Large intestine (tissue), 3 donors: ENCODE measurements around the gene E2F6. TPM values are rescaled to one million over a fixed set of nuclear protein-coding genes. Genes with fewer than 3 reads are reported as not detected.

ENCODE experiments used
- DNase-seq, 2 donors: peaks; one replicate each; pipeline versions ENCODE4 v3.0.0 to v3.0.0-alpha.2; 2013
- H3K27ac ChIP-seq: one replicate; pipeline ENCODE4 v1.5.1; 2013; ENCODE audit warnings: low read length
- H3K27me3 ChIP-seq: 2 replicates; pipeline ENCODE4 v1.6.1; 2013; ENCODE audit warnings: low read length; ENCODE audit not compliant: control insufficient read depth, insufficient read depth
- H3K36me3 ChIP-seq: 2 replicates; pipeline ENCODE4 v1.6.1; 2013; ENCODE audit warnings: low read length; ENCODE audit not compliant: control insufficient read depth, insufficient read depth
- H3K4me1 ChIP-seq: one replicate; pipeline ENCODE4 v1.6.1; 2013; ENCODE audit warnings: low read length; ENCODE audit not compliant: control insufficient read depth, insufficient read depth
- H3K4me3 ChIP-seq: one replicate; pipeline ENCODE4 v1.5.1; 2013; ENCODE audit warnings: low read length
- H3K9me3 ChIP-seq: one replicate; pipeline ENCODE4 v1.6.1; 2013; ENCODE audit warnings: mild to moderate bottlenecking, low read depth, low read length, moderate library complexity; ENCODE audit not compliant: control insufficient read depth
- WGBS: methylation state at CpG from one replicate; pipeline ENCODE4 v1.1.5; 2013; ENCODE audit warnings: low lambda C conversion rate; ENCODE audit not compliant: insufficient coverage; 5-methylcytosine and 5-hydroxymethylcytosine counted together
- polyA plus RNA-seq: library from polyadenylated mRNA; unstranded; fragments of 120-200 nt; gene quantifications from one replicate; pipeline ENCODE4 v1.2.1, GENCODE V29; 2013

E2F6 gene
- polyA plus RNA-seq, 1 donor = 15.3 TPM

GRCh38 chr2:11433822-11434221 is 32.1 kb downstream of the E2F6 start:
- Histone ChIP-seq H3K36me3 (no peaks in the 10 kb centered on the region), H3K9me3 (no peaks in the 10 kb centered on the region), H3K27ac (no peak overlapping the region), H3K4me1 (no peaks in the 10 kb centered on the region), H3K4me3 (no peak overlapping the region), H3K27me3 (no peaks in the 10 kb centered on the region)
- no CpG with 5 or more reads among the region's 5 CpGs for WGBS
- DNase-seq = no peak

DNA sequence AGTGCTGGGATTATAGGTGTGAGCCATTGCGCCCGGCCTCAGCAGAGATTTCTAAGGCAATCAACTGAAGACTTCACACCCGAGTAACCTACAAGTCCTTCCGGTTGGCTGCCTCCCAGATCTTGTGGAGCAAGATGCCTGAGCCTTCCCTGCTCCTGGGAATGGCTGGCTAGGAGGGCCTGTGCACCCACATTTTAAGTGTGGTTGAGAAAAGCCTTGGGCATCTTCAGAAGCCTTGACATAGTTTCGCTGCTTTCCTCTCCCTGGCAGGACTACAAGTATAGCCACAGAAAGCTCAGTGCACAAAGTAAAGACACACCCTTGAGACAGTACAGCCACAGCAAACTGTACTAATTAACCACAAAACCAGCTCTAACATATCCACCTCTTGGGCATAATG is 35.2 kb downstream of the E2F6 start:
- no peaks in the 10 kb centered on the region for H3K4me1 ChIP-seq
- no peaks in the 10 kb centered on the region for H3K27me3 ChIP-seq
- H3K36me3 ChIP-seq = no peaks in the 10 kb centered on the region
- no peaks in the 10 kb centered on the region for H3K9me3 ChIP-seq
- H3K4me3 ChIP-seq = no peak overlapping the region
- no peak for DNase-seq
- WGBS = no CpG with 5 or more reads among the region's 5 CpGs
- no peak overlapping the region for H3K27ac ChIP-seq

DNA sequence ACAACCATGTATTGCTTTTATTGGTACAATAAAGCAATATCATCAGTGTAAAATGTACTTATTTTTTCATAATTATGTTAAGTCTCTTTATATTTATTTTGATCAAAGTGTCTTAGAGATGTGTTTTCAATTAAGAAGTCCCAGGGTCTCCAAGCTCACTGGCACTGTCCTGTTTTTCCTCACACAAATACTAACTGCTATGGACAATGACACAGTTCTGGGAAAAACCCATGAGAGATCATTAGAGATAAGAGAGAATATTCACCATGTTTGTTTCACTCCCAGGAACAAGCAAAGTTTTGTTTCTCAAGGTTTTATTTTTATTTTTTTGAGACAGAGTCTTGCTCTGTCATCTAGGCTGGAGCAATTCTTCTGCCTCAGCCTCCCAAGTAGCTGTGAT is 38.7 kb downstream of the E2F6 start:
- DNase-seq = no peak
- no peaks in the 10 kb centered on the region for H3K9me3 ChIP-seq
- no peaks in the 10 kb centered on the region for H3K27me3 ChIP-seq
- no peaks in the 10 kb centered on the region for H3K4me1 ChIP-seq
- H3K36me3 ChIP-seq = no peaks in the 10 kb centered on the region
- no peak overlapping the region for H3K4me3 ChIP-seq
- H3K27ac ChIP-seq = no peak overlapping the region

DNA sequence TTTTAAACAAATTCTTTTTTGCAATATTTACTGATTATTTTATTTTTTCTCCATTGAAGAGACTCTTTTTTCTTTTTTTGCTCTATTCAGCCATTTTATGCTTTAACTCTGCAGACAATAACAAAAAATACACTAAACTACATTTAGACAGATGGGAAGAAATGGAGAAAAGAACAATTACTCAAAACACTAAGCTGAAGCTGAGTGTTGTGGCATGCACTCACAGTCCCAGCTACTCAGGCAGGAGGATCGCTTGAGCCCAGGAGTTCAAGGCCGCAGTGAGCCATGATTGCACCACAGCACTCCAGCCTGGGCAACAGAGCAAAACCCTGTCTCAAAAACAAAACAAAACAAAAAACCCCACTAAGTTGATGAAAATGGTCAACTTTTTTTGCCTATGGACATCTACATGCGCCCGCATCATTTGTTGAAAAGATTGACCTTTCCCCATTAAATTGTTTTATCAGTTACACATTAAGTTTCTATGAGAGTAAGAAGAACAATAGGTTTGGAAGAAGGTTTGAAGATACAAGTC is 43.0 kb downstream of the E2F6 start:
- 88% methylated on average over 2 of the region's 4 CpGs for WGBS
- no peak overlapping the region for H3K27ac ChIP-seq
- no peak for DNase-seq
- H3K27me3 ChIP-seq = no peaks in the 10 kb centered on the region
- H3K9me3 ChIP-seq = peaks cover under 1% of the 10 kb centered on the region
- no peaks in the 10 kb centered on the region for H3K36me3 ChIP-seq
- no peaks in the 10 kb centered on the region for H3K4me1 ChIP-seq
- no peak overlapping the region for H3K4me3 ChIP-seq

DNA sequence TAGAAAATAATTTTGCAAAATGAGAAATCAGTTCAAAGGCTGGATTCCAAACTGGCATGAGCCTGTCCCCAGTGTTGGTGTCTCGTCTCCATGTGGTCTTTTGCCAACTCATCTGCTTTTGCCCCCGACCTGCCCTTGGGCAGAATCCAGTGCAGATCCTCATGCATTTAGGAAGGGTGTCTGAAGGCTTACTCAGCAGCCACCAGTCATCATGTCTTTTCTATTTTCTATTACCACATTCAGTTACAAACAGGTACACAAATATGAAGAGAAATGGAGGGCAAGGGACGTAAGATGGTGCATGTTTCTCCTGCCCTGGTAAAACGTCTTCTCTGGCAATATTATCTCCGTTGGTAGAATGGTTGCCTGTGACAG is 43.5 kb downstream of the E2F6 start:
- Histone ChIP-seq H3K9me3 (peaks cover 5% of the 10 kb centered on the region), H3K27ac (no peak overlapping the region), H3K4me1 (no peaks in the 10 kb centered on the region), H3K4me3 (no peak overlapping the region), H3K36me3 (no peaks in the 10 kb centered on the region), H3K27me3 (no peaks in the 10 kb centered on the region)
- DNase-seq = no peak
- 80% methylated on average over 1 of the region's 5 CpGs for WGBS

DNA sequence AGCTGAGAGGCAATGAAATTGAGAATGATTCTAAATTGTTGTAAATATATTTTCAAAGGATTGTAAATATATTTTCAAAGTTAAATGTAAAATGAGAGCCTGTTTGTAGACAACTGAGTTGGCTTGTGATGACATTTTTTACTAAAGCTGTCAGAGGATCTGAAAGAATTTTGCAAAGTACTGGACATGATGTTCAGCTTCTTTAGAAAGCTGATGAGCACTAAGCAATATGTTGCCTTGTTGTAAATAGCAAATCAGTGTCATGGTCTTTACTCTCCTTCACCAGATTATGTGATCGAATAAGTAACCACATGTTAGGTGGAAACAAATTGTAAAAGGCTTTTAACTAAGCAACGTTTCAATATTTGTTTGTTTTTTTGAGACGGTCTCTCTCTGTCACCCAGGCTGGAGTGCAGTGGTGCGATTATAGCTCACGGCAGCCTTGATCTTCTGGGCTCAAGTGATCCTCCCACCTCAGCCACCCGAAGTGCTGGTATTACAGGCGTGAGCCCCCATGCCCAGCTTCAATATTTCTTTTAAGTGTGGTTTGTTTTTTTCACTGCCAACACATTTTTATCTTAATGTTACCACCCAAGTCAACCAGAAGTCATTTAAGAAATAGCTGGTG is 44.0 kb downstream of the E2F6 start:
- H3K4me1 ChIP-seq = no peaks in the 10 kb centered on the region
- no peak for DNase-seq
- 75% methylated on average over 2 of the region's 7 CpGs for WGBS

GRCh38 chr2:11420671-11421070 is 45.3 kb downstream of the E2F6 start:
- Histone ChIP-seq H3K27ac (no peak overlapping the region), H3K9me3 (peaks cover 5% of the 10 kb centered on the region), H3K27me3 (no peaks in the 10 kb centered on the region), H3K4me1 (no peaks in the 10 kb centered on the region), H3K36me3 (no peaks in the 10 kb centered on the region), H3K4me3 (no peak overlapping the region)
- no peak for DNase-seq
- WGBS = 88% methylated on average over 5 of the region's 9 CpGs

More for the DNA sequence above, 44.0 kb downstream of the E2F6 start:
- no peak overlapping the region for H3K27ac ChIP-seq
- H3K4me3 ChIP-seq = no peak overlapping the region
- H3K36me3 ChIP-seq = no peaks in the 10 kb centered on the region
- H3K27me3 ChIP-seq = no peaks in the 10 kb centered on the region
- peaks cover 5% of the 10 kb centered on the region for H3K9me3 ChIP-seq

DNA sequence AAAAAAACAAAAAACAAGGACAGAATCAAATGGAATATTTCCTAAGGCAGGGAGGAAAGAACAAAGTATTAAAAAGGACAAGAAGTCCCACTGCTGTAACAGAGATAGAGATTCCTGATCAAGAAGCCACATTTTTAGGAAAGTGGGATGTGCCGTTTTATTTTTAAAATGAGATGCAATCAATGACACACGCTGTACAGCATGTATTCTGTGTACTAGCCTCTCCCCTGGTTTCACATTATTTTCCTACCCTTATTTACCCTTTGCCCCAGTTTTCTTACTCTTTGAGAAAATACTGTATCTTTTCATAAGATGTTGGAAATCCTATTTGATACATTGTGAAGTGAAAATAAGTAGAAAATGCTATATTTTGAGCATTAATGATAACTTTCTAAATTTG is 45.8 kb downstream of the E2F6 start:
- Histone ChIP-seq H3K36me3 (no peaks in the 10 kb centered on the region), H3K27me3 (no peaks in the 10 kb centered on the region), H3K9me3 (peaks cover 5% of the 10 kb centered on the region), H3K27ac (no peak overlapping the region), H3K4me1 (no peaks in the 10 kb centered on the region), H3K4me3 (no peak overlapping the region)
- WGBS = 100% methylated on average over 1 of the region's 2 CpGs
- no peak for DNase-seq

DNA sequence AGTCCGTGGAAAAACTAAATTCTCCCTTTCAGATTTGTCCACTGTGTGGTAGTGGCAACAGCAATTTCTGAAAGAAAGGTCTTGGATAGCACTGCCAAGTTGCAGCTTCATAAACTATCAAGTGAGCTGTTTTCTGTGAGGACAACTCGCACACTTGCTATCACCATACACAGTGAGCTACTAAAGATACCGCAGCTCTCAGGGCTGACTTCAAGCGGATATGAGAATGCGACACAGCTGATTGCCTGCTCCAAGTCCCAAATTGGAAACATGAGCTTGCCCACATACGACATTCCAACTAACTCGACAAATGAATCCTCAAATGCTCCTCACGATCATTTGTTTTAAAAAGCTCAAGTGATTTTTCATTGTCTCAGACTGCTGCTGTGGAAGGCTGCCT is 46.2 kb downstream of the E2F6 start:
- H3K27ac ChIP-seq = no peak overlapping the region
- 80% methylated on average over 2 of the region's 8 CpGs for WGBS

DNA sequence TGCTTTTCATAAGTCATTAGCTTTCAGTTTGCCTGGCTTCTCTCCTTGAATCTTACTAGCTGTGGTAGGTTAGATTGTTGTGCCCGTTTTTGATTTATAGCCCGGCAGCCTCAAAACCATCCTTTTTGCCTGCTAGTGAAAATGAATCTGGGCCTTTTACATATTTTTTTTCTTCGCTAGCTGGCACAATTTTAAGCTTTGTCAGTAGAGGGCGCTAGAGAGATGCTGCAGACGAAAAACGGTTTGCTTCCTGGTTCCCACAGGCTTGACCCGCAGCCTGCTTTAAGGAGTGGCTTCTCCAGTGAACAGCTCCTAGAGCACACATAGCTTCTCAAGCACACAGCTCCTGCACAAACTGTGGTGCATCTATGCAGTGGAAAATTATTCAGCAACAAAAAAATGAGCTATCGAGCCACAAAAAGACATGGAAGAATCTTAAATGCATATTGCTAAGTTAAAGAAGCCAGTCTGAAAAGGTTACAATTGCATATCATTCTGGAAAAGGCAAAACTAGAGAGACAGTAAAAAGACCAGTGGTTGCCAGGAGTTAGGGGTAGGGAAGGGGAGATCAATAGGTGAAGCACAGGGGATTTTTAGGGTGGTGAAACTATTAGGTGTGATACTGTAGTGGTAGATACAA is 47.9 kb downstream of the E2F6 start:
- H3K9me3 ChIP-seq = peaks cover 5% of the 10 kb centered on the region
- 100% methylated on average over 2 of the region's 8 CpGs for WGBS
- H3K36me3 ChIP-seq = no peaks in the 10 kb centered on the region
- no peaks in the 10 kb centered on the region for H3K4me1 ChIP-seq
- no peak overlapping the region for H3K4me3 ChIP-seq
- H3K27me3 ChIP-seq = no peaks in the 10 kb centered on the region
- DNase-seq = no peak
- no peak overlapping the region for H3K27ac ChIP-seq

More for the DNA sequence above, 46.2 kb downstream of the E2F6 start:
- peaks cover 5% of the 10 kb centered on the region for H3K9me3 ChIP-seq
- no peak overlapping the region for H3K4me3 ChIP-seq
- no peaks in the 10 kb centered on the region for H3K4me1 ChIP-seq
- no peak for DNase-seq
- no peaks in the 10 kb centered on the region for H3K36me3 ChIP-seq
- H3K27me3 ChIP-seq = no peaks in the 10 kb centered on the region

DNA sequence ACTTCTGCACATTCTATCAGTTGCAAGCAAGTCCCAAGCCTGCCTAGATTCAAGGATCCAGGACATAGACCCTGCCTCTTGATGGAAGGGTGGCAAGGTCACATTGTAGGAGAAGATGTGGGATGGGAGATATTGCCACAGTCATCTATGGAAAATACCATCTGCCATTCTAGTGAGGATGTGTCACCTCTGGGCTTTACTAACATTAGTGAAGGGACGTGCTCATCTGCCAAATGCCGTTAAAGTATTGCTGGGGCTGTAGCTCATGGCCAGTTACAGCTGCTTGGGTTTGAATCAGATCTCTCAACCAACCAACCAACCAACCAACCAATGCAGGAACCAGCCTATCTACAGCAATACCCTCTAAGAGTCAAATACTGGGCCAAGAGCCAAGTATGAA is 49.0 kb downstream of the E2F6 start:
- Histone ChIP-seq H3K27me3 (no peaks in the 10 kb centered on the region), H3K4me3 (no peak overlapping the region), H3K36me3 (no peaks in the 10 kb centered on the region), H3K4me1 (no peaks in the 10 kb centered on the region), H3K27ac (no peak overlapping the region), H3K9me3 (peaks cover 5% of the 10 kb centered on the region)
- no peak for DNase-seq
- WGBS = no CpG with 5 or more reads among the region's 2 CpGs
